ENCODE data around the gene LOXL4.

Gene LOXL4

DNA sequence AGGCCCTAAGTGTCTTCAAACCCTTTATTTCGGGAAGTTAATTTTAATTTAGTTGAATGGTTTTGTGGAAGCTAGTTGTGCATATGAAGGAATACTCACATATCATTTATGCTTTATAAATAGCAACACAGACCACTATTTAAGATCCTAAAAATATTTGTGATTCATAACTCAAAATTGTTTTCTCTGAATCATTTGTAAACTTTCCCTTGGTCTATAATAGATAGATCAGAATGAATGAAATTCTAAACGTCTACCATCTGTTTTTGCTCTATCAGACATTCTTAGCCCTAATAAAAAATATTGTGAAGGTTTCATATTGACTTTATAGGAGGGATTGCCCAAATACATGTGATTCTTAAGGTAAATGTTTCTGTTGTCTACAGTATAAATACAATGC, 43.5 kb downstream of the LOXL4 start:
- H3K27me3 ChIP-seq (ENCODE audit: low read depth, low read length) = no peaks in the 10 kb centered on the region
- TF ChIP-seq CTCF (IDR thresholded peaks at IDR 0.05; ENCODE audit: low read depth, low read length) = no peak
- no peak for TF ChIP-seq EZH2phosphoT487 (IDR thresholded peaks at IDR 0.05; ENCODE audit: low read depth)
- no peak overlapping the region for H3K4me2 ChIP-seq (ENCODE audit: low read length)
- H3K4me3 ChIP-seq (ENCODE audit: low read length) = no peak overlapping the region
- peaks cover 27% of the 10 kb centered on the region for H3K79me2 ChIP-seq (ENCODE audit: low read length)
- H3K9me3 ChIP-seq (ENCODE audit: insufficient read depth, low read length) = peaks cover 2% of the 10 kb centered on the region; the same call in 1 of the 2 replicates
- no peak overlapping the region for H3K27ac ChIP-seq (ENCODE audit: low read length)
- H2AFZ ChIP-seq (ENCODE audit: low read depth, low read length) = no peak overlapping the region
- H3K4me1 ChIP-seq (ENCODE audit: low read length) = no peaks in the 10 kb centered on the region
- H3K9ac ChIP-seq (ENCODE audit: low read length) = no peak overlapping the region
- peaks cover 11% of the 10 kb centered on the region for H4K20me1 ChIP-seq (ENCODE audit: insufficient read depth, low read length)
- peaks cover 2% of the 10 kb centered on the region for H3K36me3 ChIP-seq (replicated peaks; ENCODE audit: low read depth, low read length)

GRCh38 chr10:98223874-98224273, 44.1 kb downstream of the LOXL4 start:
- H3K27me3 ChIP-seq (ENCODE audit: low read depth, low read length) = no peaks in the 10 kb centered on the region
- H3K79me2 ChIP-seq (ENCODE audit: low read length) = peaks cover 33% of the 10 kb centered on the region
- H3K27ac ChIP-seq (ENCODE audit: low read length) = no peak overlapping the region
- H3K4me1 ChIP-seq (ENCODE audit: low read length) = no peaks in the 10 kb centered on the region
- peaks cover 7% of the 10 kb centered on the region; the same call in 1 of the 2 replicates for H3K9me3 ChIP-seq (ENCODE audit: insufficient read depth, low read length)
- H3K4me3 ChIP-seq (ENCODE audit: low read length) = no peak overlapping the region
- H4K20me1 ChIP-seq (ENCODE audit: insufficient read depth, low read length) = peaks cover 13% of the 10 kb centered on the region
- no peak overlapping the region for H3K9ac ChIP-seq (ENCODE audit: low read length)
- no peak overlapping the region for H3K4me2 ChIP-seq (ENCODE audit: low read length)
- no peak for TF ChIP-seq CTCF (IDR thresholded peaks at IDR 0.05; ENCODE audit: low read depth, low read length)
- TF ChIP-seq EZH2phosphoT487 (IDR thresholded peaks at IDR 0.05; ENCODE audit: low read depth) = no peak
- H3K36me3 ChIP-seq (replicated peaks; ENCODE audit: low read depth, low read length) = peaks cover 5% of the 10 kb centered on the region
- no peak overlapping the region for H2AFZ ChIP-seq (ENCODE audit: low read depth, low read length)

GRCh38 chr10:98217801-98218200, 50.2 kb downstream of the LOXL4 start:
- peaks cover 40% of the 10 kb centered on the region for H3K79me2 ChIP-seq (ENCODE audit: low read length)
- peaks cover 7% of the 10 kb centered on the region; the same call in 1 of the 2 replicates for H3K9me3 ChIP-seq (ENCODE audit: insufficient read depth, low read length)
- H3K27ac ChIP-seq (ENCODE audit: low read length) = no peak overlapping the region
- no peak overlapping the region for H3K4me2 ChIP-seq (ENCODE audit: low read length)
- no peaks in the 10 kb centered on the region for H3K27me3 ChIP-seq (ENCODE audit: low read depth, low read length)
- H3K4me1 ChIP-seq (ENCODE audit: low read length) = no peaks in the 10 kb centered on the region
- peaks cover 7% of the 10 kb centered on the region; the same call in 1 of the 2 replicates for H4K20me1 ChIP-seq (ENCODE audit: insufficient read depth, low read length)
- H3K9ac ChIP-seq (ENCODE audit: low read length) = no peak overlapping the region
- H2AFZ ChIP-seq (ENCODE audit: low read depth, low read length) = no peak overlapping the region
- no peak overlapping the region for H3K4me3 ChIP-seq (ENCODE audit: low read length)
- no peak for TF ChIP-seq EZH2phosphoT487 (IDR thresholded peaks at IDR 0.05; ENCODE audit: low read depth)
- no peak for TF ChIP-seq CTCF (IDR thresholded peaks at IDR 0.05; ENCODE audit: low read depth, low read length)
- H3K36me3 ChIP-seq (replicated peaks; ENCODE audit: low read depth, low read length) = peaks cover 5% of the 10 kb centered on the region

DNA sequence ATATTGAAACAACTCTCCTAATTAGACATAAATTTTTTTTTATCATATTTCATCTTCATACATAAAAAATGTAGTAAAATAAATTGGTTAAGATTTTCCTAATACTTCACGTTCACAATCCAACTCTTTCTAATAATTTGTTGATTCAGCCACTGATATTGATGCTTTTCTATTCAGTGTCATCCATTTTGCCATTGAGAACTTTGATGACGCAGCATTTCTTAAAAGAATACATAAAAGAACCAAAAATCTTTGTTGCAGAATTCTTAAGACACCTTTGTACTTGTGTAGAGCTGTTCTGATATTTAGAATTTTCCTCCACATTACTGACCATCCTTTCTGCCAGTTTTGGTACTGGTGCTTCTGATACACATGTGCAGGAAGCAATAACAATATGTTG, 52.6 kb downstream of the LOXL4 start:
- H4K20me1 ChIP-seq (ENCODE audit: insufficient read depth, low read length) = peaks cover 11% of the 10 kb centered on the region
- H3K4me1 ChIP-seq (ENCODE audit: low read length) = no peaks in the 10 kb centered on the region
- H3K4me2 ChIP-seq (ENCODE audit: low read length) = no peak overlapping the region
- H3K9me3 ChIP-seq (ENCODE audit: insufficient read depth, low read length) = peaks cover 7% of the 10 kb centered on the region; the same call in 1 of the 2 replicates
- TF ChIP-seq EZH2phosphoT487 (IDR thresholded peaks at IDR 0.05; ENCODE audit: low read depth) = no peak
- TF ChIP-seq CTCF (IDR thresholded peaks at IDR 0.05; ENCODE audit: low read depth, low read length) = no peak
- no peak overlapping the region for H2AFZ ChIP-seq (ENCODE audit: low read depth, low read length)
- peaks cover 43% of the 10 kb centered on the region for H3K79me2 ChIP-seq (ENCODE audit: low read length)
- peaks cover 5% of the 10 kb centered on the region for H3K36me3 ChIP-seq (replicated peaks; ENCODE audit: low read depth, low read length)
- no peak overlapping the region for H3K4me3 ChIP-seq (ENCODE audit: low read length)
- H3K27me3 ChIP-seq (ENCODE audit: low read depth, low read length) = no peaks in the 10 kb centered on the region
- H3K27ac ChIP-seq (ENCODE audit: low read length) = no peak overlapping the region
- H3K9ac ChIP-seq (ENCODE audit: low read length) = no peak overlapping the region

All from OCI-LY3 (cell line).